GM18517 (cell line): ENCODE measurements around the gene FGFR4.

ENCODE experiments used
- ATAC-seq: cut with Tn5 transposase; IDR thresholded peaks from one replicate; pipeline ENCODE4 v1.9.1; 2021; ENCODE audit warnings: mild to moderate bottlenecking, moderate library complexity; ENCODE audit not compliant: unreplicated experiment

Gene FGFR4

DNA sequence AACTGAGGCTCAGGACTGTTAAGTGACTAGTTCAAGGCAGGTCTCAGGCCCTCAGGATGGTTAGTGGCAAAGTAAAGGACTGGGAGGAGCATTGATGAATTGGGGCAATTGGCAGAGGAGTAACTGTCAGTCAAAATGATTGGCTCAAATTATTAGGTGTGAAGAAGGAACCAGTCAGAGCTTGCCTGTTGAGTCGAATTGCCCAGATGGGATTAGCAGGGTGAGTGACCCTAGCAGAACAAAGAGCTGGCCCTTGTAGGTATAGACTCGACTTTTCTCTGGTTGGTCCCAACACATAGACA is 44.3 kb downstream of the FGFR4 start:
- no peak for ATAC-seq

GRCh38 chr5:177131352-177132135 is 44.8 kb downstream of the FGFR4 start:
- ATAC-seq: no peak

DNA sequence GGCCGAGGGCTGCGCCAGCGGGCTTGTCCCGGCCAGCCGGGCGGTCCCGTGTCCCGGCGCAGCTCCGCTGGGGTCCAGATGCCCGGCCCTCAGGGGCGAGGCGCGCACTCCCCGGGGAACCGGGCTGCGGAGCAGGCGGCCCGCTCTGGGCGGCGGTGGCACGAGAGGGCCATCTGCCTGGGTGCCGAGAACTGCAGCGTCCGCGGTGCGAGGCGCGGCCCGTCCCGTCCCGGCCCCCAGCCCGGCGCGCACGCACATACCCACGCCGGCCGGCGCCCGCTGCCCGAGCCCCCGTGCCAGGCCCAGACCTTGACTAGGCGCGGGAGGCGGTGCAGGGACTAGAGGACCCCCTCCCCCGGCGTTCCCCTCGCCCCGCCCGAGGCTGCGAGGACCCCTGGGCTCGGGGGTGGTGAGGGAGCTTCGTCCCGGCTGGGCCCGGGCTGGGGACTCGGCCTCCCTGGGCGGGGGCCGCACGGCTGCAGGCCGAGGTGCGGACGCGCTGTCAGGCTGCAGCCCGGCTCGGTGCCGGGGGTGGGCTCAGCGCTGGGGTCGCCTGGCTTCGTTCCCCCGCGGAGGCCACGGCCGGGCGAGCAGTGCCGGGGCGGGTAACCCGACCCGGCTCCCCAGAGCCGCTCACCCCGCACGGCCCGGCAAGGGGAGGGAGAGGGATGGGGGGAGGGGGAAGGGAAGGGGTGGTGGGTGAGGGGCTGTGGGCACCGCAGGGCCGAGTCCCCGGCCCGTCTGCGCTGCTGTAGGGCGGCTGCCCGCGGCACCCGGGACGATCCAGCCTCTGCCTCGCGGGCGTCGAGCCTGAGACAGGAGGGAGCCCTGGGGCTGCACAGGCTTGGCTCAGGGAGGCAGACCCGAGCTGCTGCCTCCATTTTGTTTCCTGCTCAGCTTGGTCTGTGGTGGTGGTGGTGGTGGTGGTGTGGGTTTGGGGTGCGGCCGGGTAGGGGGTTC is 45.7 kb downstream of the FGFR4 start:
- ATAC-seq: no peak

- peak; percentile 57 for ATAC-seq
These were observed 46.6 kb downstream of the FGFR4 start, which contains the start of gene NSD1 for GRCh38 chr5:177133096-177133852. Gene NSD1, plus strand, starts transcription at chr5:177133773. Its CDS starts 1,331 bp downstream, at chr5:177135104.

- ATAC-seq: no peak
These were observed 47.4 kb downstream of the FGFR4 start for GRCh38 chr5:177133853-177134696.

DNA sequence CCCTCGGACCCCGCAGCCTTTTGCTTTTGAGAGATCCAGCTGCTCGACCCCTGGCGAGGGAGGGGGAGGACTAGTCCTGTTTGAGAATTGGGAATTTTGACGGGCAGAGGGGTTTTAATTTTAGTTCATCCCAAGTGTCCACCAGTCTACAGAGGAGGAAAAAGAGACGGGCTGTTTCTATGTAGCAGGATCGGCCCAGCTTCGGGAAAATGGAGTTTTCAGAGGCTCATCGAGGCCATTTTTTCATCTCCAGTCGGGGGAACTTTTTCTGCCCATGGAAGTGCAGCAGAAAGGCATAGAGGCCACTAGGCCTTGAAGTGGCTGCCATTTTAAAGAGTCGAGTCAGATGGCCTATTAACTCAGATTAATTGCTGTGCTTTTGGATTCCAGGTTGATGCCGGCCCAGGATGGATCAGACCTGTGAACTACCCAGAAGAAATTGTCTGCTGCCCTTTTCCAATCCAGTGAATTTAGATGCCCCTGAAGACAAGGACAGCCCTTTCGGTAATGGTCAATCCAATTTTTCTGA is 48.0 kb downstream of the FGFR4 start:
- ATAC-seq: no peak

GRCh38 chr5:177140312-177140711 is 53.6 kb downstream of the FGFR4 start:
- ATAC-seq: no peak

GRCh38 chr5:177141496-177141895 is 54.8 kb downstream of the FGFR4 start:
- ATAC-seq: no peak

DNA sequence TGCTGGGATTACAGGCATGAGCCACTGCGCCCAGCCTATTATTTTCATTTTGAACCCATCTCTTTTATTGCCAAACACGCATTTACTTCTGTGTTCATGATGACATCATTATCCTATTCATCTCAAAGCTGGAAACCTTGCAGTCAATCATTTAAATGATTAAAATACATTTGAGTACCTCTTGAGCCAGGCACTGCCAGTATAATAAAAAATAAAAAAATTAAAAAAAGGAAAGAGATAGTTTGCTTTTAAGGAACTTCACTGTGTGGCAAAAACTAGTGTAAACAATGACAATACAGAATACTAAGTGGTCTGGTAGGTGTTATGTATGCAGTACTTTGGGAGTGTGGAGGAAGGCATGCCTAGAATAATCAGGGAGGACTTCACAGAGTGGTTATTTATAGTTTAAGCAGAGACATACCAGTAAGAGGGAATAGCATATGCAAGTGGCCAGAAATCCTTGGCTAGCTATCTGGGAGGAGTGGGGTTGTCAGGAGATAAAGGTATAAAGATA is 55.4 kb downstream of the FGFR4 start:
- no peak for ATAC-seq

- no peak for ATAC-seq
These were observed 56.1 kb downstream of the FGFR4 start for GRCh38 chr5:177142778-177143177.

DNA sequence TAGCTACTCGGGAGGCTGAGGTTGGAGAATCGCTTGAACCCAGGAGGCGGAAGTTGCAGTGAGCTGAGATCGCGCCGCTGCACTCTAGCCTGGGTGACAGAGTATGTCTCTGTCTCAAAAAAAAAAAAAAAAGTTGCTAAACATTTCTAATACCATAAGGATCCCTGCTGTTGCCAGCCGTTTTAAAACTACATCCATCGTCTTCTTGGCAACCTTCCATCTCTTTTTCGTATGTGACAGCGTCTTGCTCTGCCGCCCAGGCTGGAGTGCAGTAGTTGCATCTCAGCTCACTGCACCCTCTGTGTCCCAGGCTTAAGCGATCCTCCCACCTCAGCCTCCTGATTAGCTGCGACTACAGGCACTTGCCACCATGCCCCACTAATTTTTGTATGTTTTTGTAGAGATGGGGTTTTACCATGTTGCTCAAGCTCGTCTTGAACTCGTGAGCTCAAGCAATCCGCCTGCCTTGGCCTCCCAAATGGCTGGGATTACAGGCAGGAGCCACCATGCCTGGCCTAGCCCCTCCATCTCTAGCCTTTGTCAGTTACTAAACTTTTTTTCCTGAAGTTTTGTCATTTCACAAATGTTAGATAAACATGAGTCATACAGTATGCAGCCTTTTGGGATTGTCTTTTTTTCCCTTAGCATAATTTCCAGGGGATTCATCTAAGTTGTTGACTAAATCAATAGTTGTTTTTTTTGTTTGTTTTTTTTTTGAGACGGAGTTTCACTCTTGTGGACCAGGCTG is 60.4 kb downstream of the FGFR4 start:
- ATAC-seq: no peak
